Measurements from ENCODE around the gene RBM18.

Gene RBM18

GRCh38 chr9:122264360-122265148 lies at the start of gene RBM18, which contains the start of gene MRRF:
Gene RBM18 (minus strand): TSS chr9:122264840. CDS start chr9:122261492, 3,348 bp downstream.
Gene MRRF (plus strand): TSS chr9:122264882. CDS start chr9:122270892, 6,010 bp downstream.
- DNase-seq (ENCODE audit: low spot score) = peak; percentile 94

DNA sequence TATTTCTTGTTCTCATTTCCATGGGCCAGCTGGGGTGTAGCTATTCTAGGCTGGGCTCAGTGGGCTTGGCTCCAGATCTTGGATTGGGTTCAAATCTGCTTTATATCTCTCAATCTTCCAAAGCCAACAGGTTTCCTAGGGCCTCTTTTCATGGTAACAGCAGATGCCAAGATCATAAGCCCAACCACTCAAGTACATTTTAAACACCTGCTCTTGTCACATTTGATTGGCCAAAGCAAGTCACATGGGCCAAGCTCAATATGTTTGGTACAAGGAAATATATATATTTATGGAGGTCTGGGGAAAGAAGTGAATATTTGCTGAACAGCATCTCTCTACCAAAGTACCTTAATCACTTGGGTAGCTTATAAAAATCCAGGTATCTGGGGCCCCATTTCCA lies 49.5 kb upstream of the RBM18 start:
- no peak for DNase-seq (ENCODE audit: low spot score)

DNA sequence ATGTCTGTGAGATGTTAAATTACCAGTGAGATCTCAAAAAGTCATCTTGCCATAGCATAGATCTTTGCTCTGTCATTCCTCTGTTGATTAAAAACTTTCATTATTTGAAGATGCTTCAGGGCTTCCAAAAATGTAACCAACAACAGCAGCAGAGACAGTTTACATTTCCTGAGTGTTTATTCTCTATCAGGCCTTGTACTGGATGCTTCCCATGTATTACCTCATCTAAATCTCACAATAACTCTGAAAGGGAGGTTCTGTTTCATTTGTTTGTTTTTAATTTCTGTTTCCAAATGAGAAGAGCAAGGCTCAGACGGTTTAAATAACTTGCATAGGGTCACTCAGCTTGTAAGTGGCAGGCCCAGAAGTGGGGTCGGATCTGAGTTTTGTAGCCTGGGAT lies 45.2 kb upstream of the RBM18 start:
- DNase-seq (ENCODE audit: low spot score) = no peak

DNA sequence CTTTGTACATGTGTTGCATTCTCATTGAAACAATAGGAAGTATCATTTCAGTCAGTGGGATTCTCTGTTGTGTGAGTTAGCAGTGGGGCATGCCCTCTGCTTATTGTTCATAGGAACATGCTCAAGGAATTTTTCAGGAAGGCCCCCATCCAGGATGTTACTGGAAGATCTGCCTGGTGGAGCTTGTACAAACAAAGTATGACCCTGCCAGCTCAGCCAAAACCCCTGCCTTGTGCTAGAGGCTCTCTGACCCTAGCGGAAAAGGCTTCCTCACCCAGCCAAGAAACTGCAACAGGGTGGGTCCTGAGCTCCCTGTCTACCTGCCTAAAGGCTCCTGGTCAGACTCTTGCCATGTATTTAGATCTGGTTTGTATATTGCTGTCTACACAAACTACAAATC lies 43.3 kb upstream of the RBM18 start:
- no peak for DNase-seq (ENCODE audit: low spot score)

- DNase-seq (ENCODE audit: low spot score) = no peak
These were observed 42.4 kb upstream of the RBM18 start for GRCh38 chr9:122307061-122307460.

DNA sequence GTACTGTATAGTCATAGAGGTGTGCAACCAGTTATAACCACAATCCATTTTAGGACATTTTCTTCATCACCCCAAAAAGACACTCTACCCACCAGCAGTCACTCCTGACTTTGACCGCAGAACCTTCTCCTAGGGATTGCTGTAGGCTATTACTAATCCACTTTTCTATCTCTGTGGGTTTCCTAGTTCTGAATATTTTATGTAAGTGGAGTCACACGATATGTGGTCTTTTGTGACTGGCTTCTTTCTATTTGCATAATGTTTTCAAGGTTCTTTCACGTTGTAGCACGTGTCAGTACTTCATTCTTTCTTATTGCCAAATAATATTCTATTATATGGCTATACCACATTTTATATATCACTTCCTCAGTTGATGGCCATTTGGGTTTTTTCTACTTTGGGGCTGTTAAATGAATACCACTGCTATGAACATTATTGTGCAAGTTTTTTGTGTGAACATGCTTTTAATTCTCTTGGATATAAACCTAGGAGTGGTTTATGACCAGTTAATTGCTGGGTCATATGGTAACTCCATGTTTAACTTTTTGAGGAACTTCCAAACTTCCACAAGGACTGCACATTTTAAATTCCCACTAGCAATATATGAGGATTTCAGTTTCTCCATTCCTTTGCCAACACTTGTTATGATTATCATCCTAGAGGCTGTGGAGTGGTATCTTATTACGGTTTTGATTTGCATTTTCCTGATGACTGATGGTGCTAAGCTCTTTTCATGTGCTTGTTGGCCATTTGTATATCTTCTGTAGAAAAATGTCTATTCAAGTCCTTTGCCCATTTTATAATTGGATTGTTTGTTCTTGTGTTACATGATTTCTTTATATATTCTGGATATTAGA lies 37.8 kb upstream of the RBM18 start:
- DNase-seq (ENCODE audit: low spot score) = no peak

DNA sequence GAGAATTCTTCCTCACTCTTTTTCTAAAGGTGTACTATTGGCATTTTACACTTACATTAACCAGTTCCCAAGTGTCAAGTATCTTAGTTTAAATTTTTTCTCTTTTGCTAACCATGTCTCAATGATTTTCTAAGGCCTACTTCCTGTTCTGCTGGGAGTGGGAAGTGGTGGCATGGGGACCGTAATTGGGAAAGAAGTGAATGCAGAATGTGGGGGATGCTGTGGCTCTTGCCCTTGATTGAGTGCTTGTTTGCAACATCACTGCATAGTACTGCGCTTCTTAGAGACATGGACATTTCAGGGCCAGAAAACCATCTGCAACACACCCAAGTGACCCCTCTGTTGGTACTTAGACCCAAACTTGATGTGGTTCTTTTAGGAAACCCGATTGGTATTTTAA lies 32.9 kb upstream of the RBM18 start:
- no peak for DNase-seq (ENCODE audit: low spot score)

- DNase-seq (ENCODE audit: low spot score) = no peak
These were observed 29.9 kb upstream of the RBM18 start for GRCh38 chr9:122294531-122294930.

GRCh38 chr9:122291458-122291857 lies 26.8 kb upstream of the RBM18 start:
- no peak for DNase-seq (ENCODE audit: low spot score)

DNA sequence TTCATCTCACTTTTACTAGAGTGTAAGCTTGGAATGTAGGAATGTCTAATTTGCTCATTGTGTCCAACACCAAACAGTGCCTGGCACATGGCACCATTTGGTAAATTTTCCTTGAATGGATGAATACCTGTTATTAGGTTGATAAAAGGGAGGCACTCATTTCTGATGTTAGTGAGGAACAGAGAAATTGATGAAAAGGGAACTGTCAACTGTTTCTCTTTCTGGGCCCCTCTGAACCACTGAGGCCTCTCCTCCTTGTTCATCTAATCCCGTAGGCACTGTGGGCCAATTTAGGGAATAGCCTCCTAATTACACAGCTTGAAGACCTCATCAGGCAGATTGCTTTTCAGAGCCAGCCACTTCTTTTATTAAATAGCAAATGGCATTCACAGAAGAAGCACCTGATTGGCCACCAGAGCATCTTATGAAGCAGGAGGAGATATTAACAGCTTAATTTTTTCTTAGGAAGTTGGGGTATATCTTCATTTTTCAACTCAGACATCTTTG lies 22.6 kb upstream of the RBM18 start:
- DNase-seq (ENCODE audit: low spot score) = no peak

DNA sequence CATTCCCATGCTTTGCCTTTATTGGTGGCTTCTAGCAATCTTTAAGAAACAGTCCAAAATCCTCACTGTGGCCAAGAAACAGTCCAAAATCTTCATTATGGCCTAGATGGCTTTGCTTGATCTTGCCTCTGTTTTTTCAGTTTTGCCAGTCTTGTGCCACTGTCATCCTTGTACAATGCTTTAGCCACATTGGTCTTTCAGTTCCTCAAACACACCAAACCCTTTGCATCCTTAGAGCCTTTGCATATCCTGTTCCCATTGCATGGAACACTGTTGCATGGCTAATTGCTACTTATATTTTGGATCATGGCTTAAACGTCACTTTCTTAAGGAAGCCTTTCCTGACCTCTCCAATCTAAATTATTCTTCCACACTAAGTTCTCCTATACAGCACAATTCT lies 22.1 kb upstream of the RBM18 start:
- DNase-seq (ENCODE audit: low spot score) = no peak

DNA sequence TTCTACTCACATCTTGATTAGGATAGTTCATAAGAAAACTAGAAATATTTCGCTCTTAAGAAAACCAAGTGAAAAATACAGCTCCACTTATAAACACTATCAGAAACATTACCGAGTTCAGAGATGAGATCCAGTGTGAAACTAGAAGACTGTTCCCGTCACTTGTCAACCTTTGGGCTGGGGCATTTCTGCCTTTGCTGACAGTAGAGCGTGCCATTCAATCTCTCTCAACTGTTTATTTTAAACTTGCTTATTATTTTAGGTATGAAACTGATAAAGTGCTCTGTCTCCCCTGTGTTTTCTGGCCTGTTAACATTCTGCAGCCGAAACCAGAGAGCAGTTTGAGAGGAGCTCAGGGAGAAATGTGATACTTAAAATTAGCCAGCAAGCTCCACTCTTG lies 16.7 kb upstream of the RBM18 start:
- DNase-seq (ENCODE audit: low spot score) = no peak

DNA sequence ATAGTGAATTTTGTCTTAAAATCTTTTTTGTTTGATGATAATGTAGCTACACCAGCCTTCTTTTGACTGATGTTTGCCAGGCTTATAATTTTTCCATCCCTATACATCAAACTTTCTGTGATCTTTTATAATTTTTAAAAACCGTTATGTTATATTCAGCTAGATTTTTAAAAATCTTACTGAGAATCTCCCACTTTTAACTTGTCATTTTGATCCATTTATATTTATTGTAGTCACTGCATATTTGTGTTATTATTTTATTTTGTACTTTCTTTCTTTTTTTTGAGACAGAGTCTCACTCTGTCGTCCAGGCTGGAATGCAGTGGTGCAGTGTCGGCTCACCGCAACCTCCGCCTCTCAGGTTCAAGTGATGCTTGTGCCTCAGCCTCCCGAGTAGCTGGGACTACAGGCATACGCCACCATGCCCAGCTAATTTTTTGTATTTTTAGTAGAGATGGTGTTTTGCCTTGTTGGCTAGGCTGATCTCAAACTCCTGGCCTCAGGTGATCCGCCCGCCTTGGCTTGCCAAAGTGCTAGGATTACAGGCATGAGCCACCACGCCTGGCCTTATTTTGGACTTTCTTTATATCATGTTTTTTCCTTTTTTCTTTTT lies 12.8 kb upstream of the RBM18 start:
- no peak for DNase-seq (ENCODE audit: low spot score)

- DNase-seq (ENCODE audit: low spot score) = no peak
These were observed 11.5 kb upstream of the RBM18 start for GRCh38 chr9:122276096-122276495.

- DNase-seq (ENCODE audit: low spot score) = no peak
These were observed 9.4 kb upstream of the RBM18 start for GRCh38 chr9:122274055-122274454.

DNA sequence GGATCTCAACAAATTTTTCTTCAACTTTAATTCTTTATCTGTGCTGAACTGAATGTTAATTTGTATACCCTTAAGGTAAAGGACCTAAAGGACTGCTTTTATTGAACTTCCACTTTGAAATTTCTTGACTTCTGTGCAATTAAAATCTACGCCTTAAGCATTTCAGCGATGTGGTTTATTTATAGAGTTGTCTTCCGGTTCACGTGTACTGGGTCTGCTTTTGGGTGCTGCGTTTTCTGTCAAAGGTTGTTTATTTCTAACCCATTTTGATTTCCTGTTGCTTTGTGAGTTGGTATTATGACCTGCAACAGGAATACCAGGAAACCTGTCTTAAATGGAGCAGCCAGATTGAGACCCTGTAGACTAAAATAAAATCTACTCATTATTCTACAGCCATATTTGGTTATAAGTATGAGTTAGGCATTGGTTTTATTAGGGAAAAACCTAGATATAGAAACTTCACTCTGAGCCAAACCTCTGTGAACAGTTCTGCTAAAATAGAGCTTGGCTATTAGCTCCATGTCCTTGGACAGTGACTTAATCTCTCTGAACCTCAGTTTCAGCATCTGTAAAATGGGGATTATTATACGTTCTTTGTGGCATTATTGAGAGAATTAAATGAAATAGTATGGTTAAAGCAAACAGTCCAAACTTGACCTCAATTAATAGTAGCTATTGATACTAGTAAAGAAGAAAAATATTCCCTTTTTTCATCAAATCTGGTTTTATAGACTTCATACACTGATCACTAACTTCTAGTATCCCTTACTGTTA lies 3.6 kb upstream of the RBM18 start:
- DNase-seq (ENCODE audit: low spot score) = no peak

GRCh38 chr9:122265149-122265915 lies 692 bp upstream of the RBM18 start:
- no peak for DNase-seq (ENCODE audit: low spot score)

DNA sequence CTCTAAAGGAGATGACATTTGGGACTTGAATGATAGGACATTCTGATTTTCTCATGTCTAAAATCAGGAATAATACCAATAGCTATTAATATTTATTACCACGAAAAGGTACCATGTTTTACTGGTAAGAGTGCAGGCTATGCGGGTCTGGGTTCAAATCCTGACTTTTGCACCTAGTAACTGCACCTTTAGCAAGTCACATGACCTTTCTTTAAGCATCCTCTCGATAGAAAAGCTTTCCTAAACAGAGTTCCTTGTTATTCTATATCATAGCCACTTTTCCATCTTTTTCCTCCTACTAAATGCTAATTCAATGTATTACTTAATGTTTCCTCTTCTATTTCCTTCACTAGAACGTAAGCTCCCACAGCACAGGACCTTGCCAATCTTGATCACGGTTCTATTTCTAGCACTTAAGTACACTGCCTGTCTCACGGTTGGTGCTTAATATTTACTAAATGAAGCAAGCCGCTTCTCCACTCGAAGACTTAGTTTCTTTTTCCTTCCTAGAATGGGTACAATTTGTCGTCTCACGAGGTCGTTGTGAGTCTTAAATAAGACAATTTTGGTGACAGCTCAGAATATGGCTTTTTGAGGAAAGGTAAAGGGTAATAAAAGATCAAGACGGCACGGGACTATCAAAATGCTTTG lies 816 bp downstream of the RBM18 start:
- DNase-seq (ENCODE audit: low spot score) = no peak

DNA sequence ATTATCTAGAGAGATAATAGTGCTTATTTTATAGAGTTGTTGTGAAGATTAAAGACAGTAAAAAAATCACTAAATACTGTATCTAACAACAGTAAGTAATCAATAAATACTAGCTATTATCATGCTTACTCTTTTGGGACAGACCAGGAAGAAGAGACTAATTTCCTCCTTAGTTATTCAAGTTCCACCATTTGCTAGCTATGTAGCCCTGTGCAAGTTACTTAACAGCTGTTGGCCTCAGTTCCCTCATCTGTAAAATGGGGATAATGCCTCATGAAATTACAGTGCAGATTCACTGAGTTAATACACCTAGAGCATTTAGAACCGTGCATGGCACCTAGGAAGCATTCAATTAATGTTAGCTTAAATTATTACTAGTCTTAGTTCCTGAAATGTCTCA lies 2.6 kb downstream of the RBM18 start:
- no peak for DNase-seq (ENCODE audit: low spot score)

DNA sequence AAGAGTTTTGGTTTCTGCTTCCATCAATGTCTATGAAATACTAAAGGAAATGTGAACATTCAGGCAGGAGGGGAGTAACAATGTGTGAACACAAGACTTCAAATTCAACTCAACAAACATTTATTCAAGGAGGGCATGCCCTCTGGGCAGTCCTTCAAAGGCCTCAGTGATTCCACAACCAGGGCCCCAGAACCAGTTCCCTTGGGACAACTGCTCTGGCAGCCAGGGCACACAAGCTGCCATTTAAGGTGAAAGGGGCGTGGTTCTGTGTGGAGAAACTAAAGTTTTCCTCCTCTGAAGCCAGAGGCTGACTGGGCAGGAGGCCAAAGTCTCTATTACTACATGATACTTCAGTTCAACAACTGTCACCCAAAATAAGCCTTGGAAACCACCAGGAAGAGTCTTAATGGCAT lies 3.2 kb downstream of the RBM18 start:
- DNase-seq (ENCODE audit: low spot score) = peak; percentile 60

Data from hematopoietic multipotent progenitor cell treated with erythropoietin and hydrocortisone succinate and interleukin-3 and kit ligand, for 17 days (in vitro differentiated cells).